ENCODE results near the gene TEX12.

GRCh38 chr11:112165049-112165448, 2.1 kb upstream of the TEX12 start:
- TF ChIP-seq CTCF (IDR thresholded peaks at IDR 0.05) = no peak
- no peak for TF ChIP-seq POLR2AphosphoS5 (IDR thresholded peaks at IDR 0.05)
- no peak for TF ChIP-seq POLR2A (IDR thresholded peaks at IDR 0.05)

All from prostate gland (tissue), 2 donors.